Astrocyte (in vitro differentiated cells and primary cell): Measurements from ENCODE around the gene ZNF556. TPM values are rescaled to one million over a fixed set of nuclear protein-coding genes. Genes with fewer than 3 reads are reported as not detected.

Source experiments
- DNase-seq: peaks from one replicate; pipeline ENCODE4 v3.0.0-alpha.2; 2010; ENCODE audit warnings: low read depth
- FAIRE-seq: peaks from 2 replicates; lab custom pipeline; 2011; peaks lifted over from hg19 to GRCh38; lab: Jason Lieb, UNC
- H2AFZ ChIP-seq: 2 replicates; pipeline ENCODE4 v1.6.0; 2012; ENCODE audit warnings: low read depth, low read length, inconsistent platforms
- H3K27ac ChIP-seq: 2 replicates; pipeline ENCODE4 v1.5.1; 2011; ENCODE audit warnings: low read depth, low read length, inconsistent platforms
- H3K27me3 ChIP-seq: 2 replicates; pipeline ENCODE4 v1.6.0; 2011; ENCODE audit warnings: low read length, inconsistent platforms; ENCODE audit not compliant: insufficient read depth
- H3K36me3 ChIP-seq: 2 replicates; pipeline ENCODE4 v1.5.1; 2011; ENCODE audit warnings: low read length, inconsistent platforms; ENCODE audit not compliant: insufficient read depth
- H3K4me1 ChIP-seq: 2 replicates; pipeline ENCODE4 v1.5.1; 2011; ENCODE audit warnings: low read length, inconsistent platforms; ENCODE audit not compliant: insufficient read depth
- H3K4me2 ChIP-seq: 2 replicates; pipeline ENCODE4 v1.6.0; 2012; ENCODE audit warnings: low read length, inconsistent platforms
- H3K4me3 ChIP-seq: 2 replicates; pipeline ENCODE4 v1.5.1; 2011; ENCODE audit warnings: low read depth, mild to moderate bottlenecking, low read length, inconsistent platforms; ENCODE audit not compliant: insufficient read depth
- H3K79me2 ChIP-seq: 2 replicates; pipeline ENCODE4 v1.6.0; 2012; ENCODE audit warnings: mild to moderate bottlenecking, low read length, inconsistent platforms; ENCODE audit not compliant: insufficient read depth
- H3K9ac ChIP-seq: 2 replicates; pipeline ENCODE4 v1.6.0; 2012; ENCODE audit warnings: mild to moderate bottlenecking, low read length, inconsistent platforms
- H3K9me3 ChIP-seq: 2 replicates; pipeline ENCODE4 v1.5.1; 2012; ENCODE audit warnings: low read depth, mild to moderate bottlenecking, low read length, inconsistent platforms; ENCODE audit not compliant: insufficient read depth
- H4K20me1 ChIP-seq: 2 replicates; pipeline ENCODE4 v1.6.0; 2012; ENCODE audit warnings: low read length, inconsistent platforms; ENCODE audit not compliant: insufficient read depth
- H3K27ac Mint-ChIP-seq: one replicate; pipeline ENCODE4 v1.8.0; 2021; ENCODE audit warnings: mild to moderate bottlenecking, mixed read lengths; ENCODE audit not compliant: unreplicated experiment
- H3K27me3 Mint-ChIP-seq: one replicate; pipeline ENCODE4 v1.8.0; 2021; ENCODE audit warnings: low read depth, mixed read lengths; ENCODE audit not compliant: unreplicated experiment
- H3K36me3 Mint-ChIP-seq: one replicate; pipeline ENCODE4 v1.8.0; 2021; ENCODE audit warnings: low read depth, mixed read lengths; ENCODE audit not compliant: unreplicated experiment
- H3K4me1 Mint-ChIP-seq: one replicate; pipeline ENCODE4 v1.8.0; 2021; ENCODE audit warnings: low read depth, mixed read lengths; ENCODE audit not compliant: unreplicated experiment
- H3K4me3 Mint-ChIP-seq: one replicate; pipeline ENCODE4 v1.8.0; 2021; ENCODE audit warnings: mild to moderate bottlenecking, moderate library complexity, mixed read lengths; ENCODE audit not compliant: unreplicated experiment
- H3K9me3 Mint-ChIP-seq: one replicate; pipeline ENCODE4 v1.8.0; 2021; ENCODE audit warnings: mild to moderate bottlenecking, mixed read lengths; ENCODE audit not compliant: unreplicated experiment
- EZH2 ChIP-seq: IDR thresholded peaks from 2 replicates; pipeline ENCODE4 v1.6.1; 2012; ENCODE audit warnings: mild to moderate bottlenecking, low read length, inconsistent platforms; ENCODE audit not compliant: insufficient read depth
- total RNA-seq: library from RNA; stranded (reverse); gene quantifications from 2 replicates; pipeline ENCODE4 v1.2.1, GENCODE V29; 2021
- TF ChIP-seq, protein P1 (sequence below): IDR thresholded peaks from 2 replicates; pipeline ENCODE4 v1.5.1; 2011; ENCODE audit warnings: low read depth, mild to moderate bottlenecking, inconsistent platforms, low read length, moderate library complexity; ENCODE audit not compliant: insufficient read depth

The ZNF556 gene
- total RNA-seq, 1 donor from 2014 or later = not detected

DNA sequence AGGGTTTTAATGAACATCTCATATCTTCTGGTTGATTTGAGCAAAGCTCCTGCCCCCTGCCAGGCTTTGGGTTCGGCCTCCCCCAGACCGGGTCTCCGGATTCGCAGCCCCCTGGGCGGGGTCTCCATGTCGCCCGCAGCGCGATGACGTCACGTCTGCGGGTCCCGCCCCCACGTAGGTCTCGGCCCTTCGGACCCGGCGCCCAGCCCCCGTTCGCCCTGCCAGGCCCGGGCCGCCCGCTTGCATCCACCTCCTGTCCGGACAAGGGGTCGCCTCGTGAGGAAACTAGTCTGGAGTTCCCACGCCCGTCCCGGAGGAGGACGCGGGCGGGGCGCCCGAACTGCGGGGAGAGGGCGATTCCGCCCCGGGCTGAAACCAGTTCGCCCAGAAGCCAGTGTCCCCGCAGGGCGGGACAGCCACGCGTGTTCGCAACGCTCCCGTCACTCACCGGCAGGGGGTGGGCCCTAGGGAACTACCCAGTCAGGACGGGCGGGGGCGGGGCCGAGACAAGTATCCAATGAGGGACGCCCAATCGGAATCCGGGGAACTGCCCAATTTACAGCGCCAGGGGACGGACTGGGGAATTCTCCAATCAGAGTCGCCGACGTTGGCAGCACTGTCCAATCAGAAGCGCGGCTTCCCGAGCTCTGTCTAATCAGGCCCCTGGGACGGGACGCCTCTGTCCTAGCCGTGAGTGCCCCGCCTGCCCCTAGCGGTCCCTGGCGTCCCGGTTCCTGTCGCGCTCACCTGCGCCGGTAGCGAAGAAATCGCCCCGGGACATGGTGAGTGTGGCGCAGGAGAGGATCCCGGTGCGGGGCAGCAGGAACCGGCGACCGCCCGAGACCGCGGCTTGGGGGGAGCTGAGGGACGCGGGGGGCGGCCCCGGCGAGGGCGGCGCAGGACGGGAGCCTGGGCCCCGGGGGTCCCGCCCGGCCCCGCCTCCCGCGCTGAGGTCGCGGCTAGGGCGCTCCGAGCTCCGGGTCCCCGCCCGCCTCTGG lies 26.0 kb upstream of the ZNF556 start, which contains the start of gene ZNF555:
Gene ZNF555, plus strand, starts transcription at position 682 of the 998 bp plus-strand sequence. Its CDS starts 98 bp downstream, at position 780.
- FAIRE-seq (peak; percentile 89), DNase-seq (peak; percentile 98)
- Histone ChIP-seq H3K4me1 (peaks cover 8% of the 10 kb centered on the region), H4K20me1 (peaks cover 18% of the 10 kb centered on the region), H3K4me3 (peak within 1 kb of the TSS; percentile 65), H3K27ac (peak within 1 kb of the TSS; percentile 87), H3K27me3 (no peaks in the 10 kb centered on the region), H3K9me3 (peaks cover 13% of the 10 kb centered on the region), H3K4me2 (peak within 1 kb of the TSS; percentile 92), H3K79me2 (peaks cover 36% of the 10 kb centered on the region), H2AFZ (peak within 1 kb of the TSS; percentile 92), H3K9ac (peak within 1 kb of the TSS; percentile 86), H3K36me3 (no peaks in the 10 kb centered on the region)
- H3K9me3 Mint-ChIP-seq = peaks cover 36% of the 10 kb centered on the region
- H3K27ac Mint-ChIP-seq = peak within 1 kb of the TSS; percentile 47
- peaks cover 43% of the 10 kb centered on the region for H3K36me3 Mint-ChIP-seq
- TF ChIP-seq, protein P1, sequence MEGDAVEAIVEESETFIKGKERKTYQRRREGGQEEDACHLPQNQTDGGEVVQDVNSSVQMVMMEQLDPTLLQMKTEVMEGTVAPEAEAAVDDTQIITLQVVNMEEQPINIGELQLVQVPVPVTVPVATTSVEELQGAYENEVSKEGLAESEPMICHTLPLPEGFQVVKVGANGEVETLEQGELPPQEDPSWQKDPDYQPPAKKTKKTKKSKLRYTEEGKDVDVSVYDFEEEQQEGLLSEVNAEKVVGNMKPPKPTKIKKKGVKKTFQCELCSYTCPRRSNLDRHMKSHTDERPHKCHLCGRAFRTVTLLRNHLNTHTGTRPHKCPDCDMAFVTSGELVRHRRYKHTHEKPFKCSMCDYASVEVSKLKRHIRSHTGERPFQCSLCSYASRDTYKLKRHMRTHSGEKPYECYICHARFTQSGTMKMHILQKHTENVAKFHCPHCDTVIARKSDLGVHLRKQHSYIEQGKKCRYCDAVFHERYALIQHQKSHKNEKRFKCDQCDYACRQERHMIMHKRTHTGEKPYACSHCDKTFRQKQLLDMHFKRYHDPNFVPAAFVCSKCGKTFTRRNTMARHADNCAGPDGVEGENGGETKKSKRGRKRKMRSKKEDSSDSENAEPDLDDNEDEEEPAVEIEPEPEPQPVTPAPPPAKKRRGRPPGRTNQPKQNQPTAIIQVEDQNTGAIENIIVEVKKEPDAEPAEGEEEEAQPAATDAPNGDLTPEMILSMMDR = no peak
- no peak for TF ChIP-seq EZH2
- H3K4me3 Mint-ChIP-seq = peak within 1 kb of the TSS; percentile 91
- no peaks in the 10 kb centered on the region for H3K27me3 Mint-ChIP-seq
- peaks cover 5% of the 10 kb centered on the region for H3K4me1 Mint-ChIP-seq

DNA sequence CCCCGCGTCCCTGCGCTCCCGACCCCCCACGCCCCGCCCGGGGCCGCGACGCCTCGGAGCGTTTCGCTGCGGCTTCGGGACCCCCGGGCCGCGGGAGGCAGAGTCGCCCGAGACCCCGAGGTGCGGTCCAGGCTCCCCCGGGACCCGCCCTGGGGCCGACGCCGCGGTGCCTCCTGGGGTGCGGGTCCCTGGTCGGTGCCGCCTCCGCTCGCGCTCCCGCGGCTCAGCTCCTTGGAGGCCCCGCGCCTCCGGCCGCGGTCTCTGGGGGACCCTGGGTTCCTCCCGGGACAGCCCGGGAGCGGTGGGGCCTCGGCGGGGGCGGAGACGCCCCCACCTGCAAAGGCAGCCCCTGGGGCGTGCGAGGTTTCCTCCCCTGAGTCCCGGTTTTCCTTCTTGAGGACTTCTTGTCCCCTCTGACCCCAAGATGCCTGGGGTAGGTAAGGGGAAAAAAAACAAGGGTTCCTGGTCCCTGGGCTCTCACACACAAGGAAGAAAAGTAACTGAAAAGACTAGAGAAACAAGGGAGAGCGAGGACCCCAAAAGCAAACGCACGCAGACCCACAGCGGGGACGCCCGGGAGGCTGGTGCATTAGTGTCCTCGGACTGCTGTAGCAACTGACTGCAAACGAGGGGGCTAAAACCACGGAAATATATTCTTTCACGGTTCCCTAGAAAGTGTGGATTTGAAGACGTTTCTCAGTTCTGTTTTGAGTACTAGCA lies 25.1 kb upstream of the ZNF556 start:
- Mint-ChIP-seq H3K9me3 (peaks cover 34% of the 10 kb centered on the region), H3K4me1 (peaks cover 5% of the 10 kb centered on the region), H3K27ac (no peak overlapping the region), H3K4me3 (peak overlapping the region; percentile 86), H3K36me3 (peaks cover 40% of the 10 kb centered on the region), H3K27me3 (no peaks in the 10 kb centered on the region)
- TF ChIP-seq, protein P1 = no peak
- no peak for TF ChIP-seq EZH2
- peak overlapping the region; percentile 86 for H3K9ac ChIP-seq
- peaks cover 8% of the 10 kb centered on the region for H3K4me1 ChIP-seq
- DNase-seq (no peak), FAIRE-seq (no peak)
- H3K36me3 ChIP-seq = no peaks in the 10 kb centered on the region
- no peaks in the 10 kb centered on the region for H3K27me3 ChIP-seq
- H2AFZ ChIP-seq = peak overlapping the region; percentile 92
- peaks cover 6% of the 10 kb centered on the region for H3K9me3 ChIP-seq
- H4K20me1 ChIP-seq = peaks cover 19% of the 10 kb centered on the region
- peak overlapping the region; percentile 65 for H3K4me3 ChIP-seq
- H3K27ac ChIP-seq = no peak overlapping the region
- peaks cover 41% of the 10 kb centered on the region for H3K79me2 ChIP-seq
- peak overlapping the region; percentile 92 for H3K4me2 ChIP-seq
